HS-27A (cell line): ENCODE data around the gene ABHD10.
A peak's percentile ranks its signal among the peaks of the same experiment; 100 is the strongest.

Source experiments
- DNase-seq: peaks from one replicate; pipeline ENCODE4 v3.0.0-alpha.2; 2012; ENCODE audit warnings: low read depth, missing footprints

ABHD10 gene

GRCh38 chr3:111978583-111979433 lies at the start of gene ABHD10:
ABHD10 (plus strand) TSS chr3:111979026; CDS start chr3:111979062, 36 bp downstream.
- DNase-seq: peak; percentile 98

GRCh38 chr3:111929484-111929883 lies 49.3 kb upstream of the ABHD10 start:
- no peak for DNase-seq

- DNase-seq: no peak
Measured at GRCh38 chr3:111932946-111933345, 45.9 kb upstream of the ABHD10 start.

GRCh38 chr3:111936191-111936841 lies 42.5 kb upstream of the ABHD10 start:
- peak; percentile 85 for DNase-seq

GRCh38 chr3:111936967-111937366 lies 41.9 kb upstream of the ABHD10 start:
- no peak for DNase-seq

GRCh38 chr3:111937871-111938270 lies 41.0 kb upstream of the ABHD10 start:
- no peak for DNase-seq

GRCh38 chr3:111939873-111940272 lies 39.0 kb upstream of the ABHD10 start:
- no peak for DNase-seq

- no peak for DNase-seq
Measured at GRCh38 chr3:111943533-111943932, 35.3 kb upstream of the ABHD10 start.

- no peak for DNase-seq
Measured at GRCh38 chr3:111944372-111944771, 34.5 kb upstream of the ABHD10 start.

- DNase-seq: no peak
Measured at GRCh38 chr3:111947231-111947630, 31.6 kb upstream of the ABHD10 start.

GRCh38 chr3:111948786-111949185 lies 30.0 kb upstream of the ABHD10 start:
- no peak for DNase-seq

- DNase-seq: no peak
Measured at GRCh38 chr3:111949712-111950111, 29.1 kb upstream of the ABHD10 start.

- no peak for DNase-seq
Measured at GRCh38 chr3:111951032-111951431, 27.8 kb upstream of the ABHD10 start.

GRCh38 chr3:111952086-111952485 lies 26.7 kb upstream of the ABHD10 start:
- DNase-seq: no peak

- DNase-seq: no peak
Measured at GRCh38 chr3:111952866-111953450, 25.9 kb upstream of the ABHD10 start.

GRCh38 chr3:111954228-111954990 lies 24.4 kb upstream of the ABHD10 start:
- DNase-seq: no peak

- DNase-seq: no peak
Measured at GRCh38 chr3:111955876-111956275, 22.9 kb upstream of the ABHD10 start.

GRCh38 chr3:111956449-111956848 lies 22.4 kb upstream of the ABHD10 start:
- no peak for DNase-seq

GRCh38 chr3:111956995-111957734 lies 21.7 kb upstream of the ABHD10 start:
- no peak for DNase-seq

- DNase-seq: no peak
Measured at GRCh38 chr3:111961461-111962164, 17.2 kb upstream of the ABHD10 start.

GRCh38 chr3:111963424-111963823 lies 15.4 kb upstream of the ABHD10 start:
- DNase-seq: peak; percentile 22
